Measurements from ENCODE around the gene CELF2.
A peak's percentile ranks its signal among the peaks of the same experiment; 100 is the strongest.

The CELF2 gene

GRCh38 chr10:11257440-11258090, 239.9 kb downstream of the CELF2 start:
- no peak overlapping the region for H3K27ac ChIP-seq
- intact Hi-C loops (cut with DNase I; ENCODE audit: low total_unique reads): no loop called here
- peaks cover 0 to 13% (median 8%) of the 10 kb centered on the region in 4 donors for H3K4me1 ChIP-seq
- peaks cover 15 to 38% (median 33%) of the 10 kb centered on the region in 3 donors for H3K36me3 ChIP-seq
- TF ChIP-seq CTCF (IDR thresholded peaks at IDR 0.05): no peak
- no peak overlapping the region for H3K4me3 ChIP-seq
- no peaks in the 10 kb centered on the region for H3K27me3 ChIP-seq
- no peaks in the 10 kb centered on the region for H3K9me3 ChIP-seq
- DNase-seq: no peak

DNA sequence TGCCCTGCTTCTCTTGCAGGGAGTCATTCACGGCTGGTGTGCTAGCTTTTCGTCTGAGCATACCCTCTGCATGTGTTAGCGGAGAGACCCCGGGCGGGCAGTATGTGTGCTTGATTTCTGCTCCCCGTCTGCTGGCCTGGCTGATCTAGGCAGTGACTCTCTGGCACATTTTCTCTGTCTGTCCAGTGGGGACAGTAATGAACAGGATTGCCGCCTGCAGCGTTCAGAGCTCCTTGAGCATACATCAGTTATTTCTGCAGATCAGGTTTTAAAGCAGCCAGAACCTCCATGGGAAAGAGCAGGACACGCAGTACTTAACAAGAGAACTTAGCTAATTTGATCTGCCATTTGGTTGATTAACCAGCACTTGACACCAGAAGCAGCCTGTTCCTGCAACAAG, 242.5 kb downstream of the CELF2 start:
- peaks cover 0 to 14% (median 8%) of the 10 kb centered on the region in 4 donors for H3K4me1 ChIP-seq
- intact Hi-C loops (cut with DNase I; ENCODE audit: low total_unique reads): no loop called here
- H3K4me3 ChIP-seq: no peak overlapping the region
- H3K9me3 ChIP-seq: no peaks in the 10 kb centered on the region
- TF ChIP-seq CTCF (IDR thresholded peaks at IDR 0.05): no peak
- DNase-seq: no peak
- peaks cover 15 to 32% (median 30%) of the 10 kb centered on the region in 3 donors for H3K36me3 ChIP-seq
- no peaks in the 10 kb centered on the region for H3K27me3 ChIP-seq
- H3K27ac ChIP-seq: no peak overlapping the region

GRCh38 chr10:11261143-11261542, 243.5 kb downstream of the CELF2 start:
- no peak for TF ChIP-seq CTCF (IDR thresholded peaks at IDR 0.05)
- intact Hi-C loops (cut with DNase I; ENCODE audit: low total_unique reads): no loop called here
- Histone ChIP-seq H3K27me3 (no peaks in the 10 kb centered on the region), H3K4me1 (peaks cover 0 to 14% (median 8%) of the 10 kb centered on the region in 4 donors), H3K9me3 (no peaks in the 10 kb centered on the region), H3K27ac (no peak overlapping the region), H3K4me3 (no peak overlapping the region), H3K36me3 (peaks cover 15 to 32% (median 30%) of the 10 kb centered on the region in 3 donors)
- DNase-seq: no peak

DNA sequence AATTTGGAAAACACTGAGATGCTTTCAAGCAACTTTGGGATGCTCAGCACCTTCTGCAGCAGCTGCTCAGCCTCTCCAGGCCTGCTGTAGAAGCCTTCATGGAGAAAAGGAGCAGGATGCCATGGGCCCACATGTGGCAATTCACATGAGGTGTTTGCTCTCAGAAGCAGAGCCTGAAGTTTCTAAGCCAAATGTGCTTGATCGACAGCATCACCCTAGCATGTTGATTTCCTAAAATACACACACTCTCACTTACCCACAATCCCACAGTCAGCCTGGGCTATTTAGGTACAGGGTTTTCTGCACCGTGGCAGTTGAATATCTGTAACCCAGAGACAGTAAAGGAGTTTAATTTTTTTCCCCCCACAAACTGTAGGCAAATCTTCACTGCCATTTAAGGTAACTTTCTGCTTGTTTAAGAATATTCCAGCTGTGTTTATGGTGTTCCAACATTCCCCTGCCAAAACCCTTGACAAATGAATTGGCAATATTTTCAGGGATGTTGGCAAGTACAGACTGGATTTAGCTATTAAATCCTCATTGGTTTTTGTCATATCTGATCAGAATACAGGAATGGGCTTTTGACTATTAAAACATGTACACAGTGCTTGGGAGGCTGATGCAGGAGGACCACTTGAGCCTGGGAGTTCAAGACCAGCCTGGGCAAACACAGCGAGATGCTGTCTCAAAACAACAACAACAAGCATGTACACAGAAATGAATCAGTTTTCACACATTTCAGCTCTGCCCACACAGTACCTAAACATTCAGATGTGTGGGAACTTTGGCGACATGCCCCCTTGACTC, 244.2 kb downstream of the CELF2 start:
- Histone ChIP-seq H3K27ac (peak overlapping the region in 1 of 2 donors; percentile 2), H3K9me3 (no peaks in the 10 kb centered on the region), H3K4me1 (peaks cover 0 to 14% (median 8%) of the 10 kb centered on the region in 4 donors), H3K27me3 (no peaks in the 10 kb centered on the region), H3K36me3 (peaks cover 15 to 32% (median 30%) of the 10 kb centered on the region in 3 donors), H3K4me3 (no peak overlapping the region)
- DNase-seq: no peak
- intact Hi-C loops (cut with DNase I; ENCODE audit: low total_unique reads): no loop called here
- TF ChIP-seq CTCF (IDR thresholded peaks at IDR 0.05): no peak

- no peaks in the 10 kb centered on the region for H3K27me3 ChIP-seq
- H3K36me3 ChIP-seq: peaks cover 15 to 30% (median 25%) of the 10 kb centered on the region in 3 donors
- intact Hi-C loops (cut with DNase I; ENCODE audit: low total_unique reads): no loop called here
- DNase-seq: no peak
- no peak for TF ChIP-seq CTCF (IDR thresholded peaks at IDR 0.05)
- peaks cover 0 to 14% (median 8%) of the 10 kb centered on the region in 4 donors for H3K4me1 ChIP-seq
- peak overlapping the region in 1 of 2 donors; percentile 2 for H3K27ac ChIP-seq
- no peak overlapping the region for H3K4me3 ChIP-seq
- no peaks in the 10 kb centered on the region for H3K9me3 ChIP-seq
Observed at GRCh38 chr10:11262494-11263345, 245.0 kb downstream of the CELF2 start.
